Thyroid gland (tissue), 4 donors: ENCODE results near the gene PRKCD. TPM values are rescaled to one million over a fixed set of nuclear protein-coding genes. Genes with fewer than 3 reads are reported as not detected.

Source experiments
- DNase-seq, 2 donors: peaks; one replicate each; pipeline ENCODE4 v3.0.0-alpha.2; 2019
- H3K27ac ChIP-seq, 3 donors: fragments of 200-600 bp; sonication (generic); 1 replicate in 2 of 3; 2 replicates in 1 of 3; pipeline ENCODE4 v1.5.1; 2016 to 2019; ENCODE audit warnings: mild to moderate bottlenecking in 1 of 3, moderate library complexity in 1 of 3
- H3K27me3 ChIP-seq: fragments of 200-600 bp; sonication (generic); one replicate; pipeline ENCODE4 v1.5.1; 2019
- H3K36me3 ChIP-seq, 2 donors: fragments of 200-600 bp; sonication (generic); one replicate each; pipeline ENCODE4 v1.5.1; 2016 to 2019
- H3K4me1 ChIP-seq, 2 donors: fragments of 200-600 bp; sonication (generic); one replicate each; pipeline ENCODE4 v1.5.1; 2017 to 2019
- H3K4me3 ChIP-seq, 3 donors: fragments of 200-600 bp; sonication (generic); replicated peaks in 1 of 3; 1 replicate in 2 of 3; 2 replicates in 1 of 3; pipeline ENCODE4 v1.5.1; 2016; ENCODE audit warnings: mild to moderate bottlenecking in 1 of 3
- H3K9me3 ChIP-seq: fragments of 200-600 bp; sonication (generic); one replicate; pipeline ENCODE4 v1.5.1; 2017
- POLR2A ChIP-seq, 2 donors: fragments of 450-650 bp; IDR thresholded peaks; one replicate each; pipeline ENCODE4 v1.6.1; 2017; ENCODE audit warnings: antibody characterized with exemption in 2 of 2, mild to moderate bottlenecking in 2 of 2, moderate library complexity in 1 of 2
- WGBS, 2 donors: methylation state at CpG; one replicate each; pipeline ENCODE4 v1.1.5; 2017; 5-methylcytosine and 5-hydroxymethylcytosine counted together
- intact Hi-C: fragments of 100-400 bp; cut with DNase I; formaldehyde crosslinking; loops from one replicate; pipeline ENCODE4 v1.15.1; 2023
- total RNA-seq, 4 donors: library from RNA; depleted of rRNA; stranded (reverse); fragments of >200 nt; gene quantifications; one replicate each; pipeline ENCODE4 v1.2.3, GENCODE V29; 2016
- TF ChIP-seq, protein P1 (sequence below), 6 experiments: fragments of 200-600 bp in 3 of 6; fragments of 450-650 bp in 3 of 6; sonication (generic) in 3 of 6; IDR thresholded peaks; one replicate each; pipeline ENCODE4 v1.5.1; 2016 to 2019; ENCODE audit warnings: antibody characterized with exemption in 6 of 6, mild to moderate bottlenecking in 2 of 6, inconsistent platforms in 1 of 6, moderate library complexity in 1 of 6

PRKCD gene
- total RNA-seq, 4 donors from 2014 or later, result 32.0 to 154 (median 71.4) TPM

DNA sequence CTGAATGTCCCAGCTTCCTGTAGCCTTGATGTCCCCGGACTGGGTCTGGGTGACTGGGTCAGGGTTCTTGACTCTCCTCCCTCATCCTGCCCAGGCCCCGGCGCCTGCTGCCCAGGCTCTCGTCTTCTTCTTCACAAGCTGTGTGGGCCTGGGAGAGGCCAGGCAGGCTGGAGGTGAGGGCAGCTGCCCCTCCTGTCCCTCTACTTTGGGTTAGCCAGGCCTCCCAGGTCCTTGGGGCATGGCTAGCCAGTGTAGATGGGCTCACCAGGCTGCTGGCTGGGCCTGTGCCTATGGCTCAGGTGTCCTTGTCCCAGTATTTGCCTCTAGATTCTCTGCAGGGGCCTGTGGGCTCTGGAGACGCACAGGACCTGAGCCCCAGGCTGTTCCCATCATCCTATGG is 63.0 kb downstream of the PRKCD start:
- 70 to 89% methylated on average over 5 of the region's 5 CpGs for WGBS, 2 donors
- TF ChIP-seq POLR2A (IDR thresholded peaks at IDR 0.05), result no peak
- TF ChIP-seq, protein P1, sequence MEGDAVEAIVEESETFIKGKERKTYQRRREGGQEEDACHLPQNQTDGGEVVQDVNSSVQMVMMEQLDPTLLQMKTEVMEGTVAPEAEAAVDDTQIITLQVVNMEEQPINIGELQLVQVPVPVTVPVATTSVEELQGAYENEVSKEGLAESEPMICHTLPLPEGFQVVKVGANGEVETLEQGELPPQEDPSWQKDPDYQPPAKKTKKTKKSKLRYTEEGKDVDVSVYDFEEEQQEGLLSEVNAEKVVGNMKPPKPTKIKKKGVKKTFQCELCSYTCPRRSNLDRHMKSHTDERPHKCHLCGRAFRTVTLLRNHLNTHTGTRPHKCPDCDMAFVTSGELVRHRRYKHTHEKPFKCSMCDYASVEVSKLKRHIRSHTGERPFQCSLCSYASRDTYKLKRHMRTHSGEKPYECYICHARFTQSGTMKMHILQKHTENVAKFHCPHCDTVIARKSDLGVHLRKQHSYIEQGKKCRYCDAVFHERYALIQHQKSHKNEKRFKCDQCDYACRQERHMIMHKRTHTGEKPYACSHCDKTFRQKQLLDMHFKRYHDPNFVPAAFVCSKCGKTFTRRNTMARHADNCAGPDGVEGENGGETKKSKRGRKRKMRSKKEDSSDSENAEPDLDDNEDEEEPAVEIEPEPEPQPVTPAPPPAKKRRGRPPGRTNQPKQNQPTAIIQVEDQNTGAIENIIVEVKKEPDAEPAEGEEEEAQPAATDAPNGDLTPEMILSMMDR (IDR thresholded peaks at IDR 0.05), result no peak
- Histone ChIP-seq H3K4me1 (no peaks in the 10 kb centered on the region), H3K4me3 (no peak overlapping the region), H3K27ac (peak overlapping the region in 1 of 3 donors; percentile 7), H3K9me3 (no peaks in the 10 kb centered on the region), H3K36me3 (peaks cover 58 to 63% of the 10 kb centered on the region in 2 donors), H3K27me3 (no peaks in the 10 kb centered on the region)
- DNase-seq, result no peak
- intact Hi-C loops, result no loop called here

DNA sequence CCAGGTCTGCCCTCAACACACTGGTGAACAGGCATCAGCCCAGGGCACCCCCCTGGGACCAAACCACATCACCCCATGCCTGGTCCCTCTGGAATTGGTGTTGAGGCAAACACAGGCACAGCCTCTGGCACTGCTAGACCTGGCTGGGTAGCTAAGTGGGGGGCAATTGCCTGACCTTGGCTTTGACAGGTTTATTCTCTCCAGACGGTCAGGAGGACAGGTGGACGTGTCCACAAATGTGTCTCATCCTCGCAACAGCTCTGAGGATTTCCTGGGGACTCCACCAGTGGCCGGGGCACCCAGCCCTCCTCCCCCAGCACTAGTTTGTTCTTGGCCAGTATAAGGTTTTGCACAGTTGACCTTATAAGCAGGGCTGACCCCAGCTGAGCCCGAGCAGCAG is 63.5 kb downstream of the PRKCD start:
- Histone ChIP-seq H3K9me3 (no peaks in the 10 kb centered on the region), H3K27ac (peak overlapping the region in 1 of 3 donors; percentile 7), H3K36me3 (peaks cover 63 to 68% of the 10 kb centered on the region in 2 donors), H3K27me3 (no peaks in the 10 kb centered on the region), H3K4me1 (no peaks in the 10 kb centered on the region), H3K4me3 (no peak overlapping the region)
- intact Hi-C loops, result no loop called here
- no peak for DNase-seq
- no peak for TF ChIP-seq POLR2A (IDR thresholded peaks at IDR 0.05)
- TF ChIP-seq, protein P1 (IDR thresholded peaks at IDR 0.05), result no peak
- WGBS, 2 donors, result 87 to 98% methylated on average over 4 of the region's 5 CpGs

DNA sequence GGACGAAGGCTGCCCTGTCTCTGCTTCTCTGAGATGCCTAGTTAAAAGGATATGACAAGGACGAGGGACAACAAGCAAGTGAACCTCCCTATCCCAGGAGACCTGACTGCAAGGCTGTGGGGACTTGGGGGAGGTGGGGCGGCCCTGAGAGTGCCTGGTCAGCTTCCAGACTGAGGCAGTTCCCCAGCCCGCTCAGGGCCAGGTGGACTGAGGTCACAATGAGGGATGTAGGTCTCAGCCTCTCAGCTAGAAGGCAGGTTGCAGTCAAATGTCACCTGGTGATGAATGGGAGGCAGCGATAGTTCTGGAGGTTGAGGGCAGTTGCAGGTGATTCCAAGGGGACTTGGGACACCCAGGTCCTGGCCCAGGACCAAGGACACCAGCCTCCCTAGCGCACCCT is 64.2 kb downstream of the PRKCD start:
- Histone ChIP-seq H3K36me3 (peaks cover 70 to 75% of the 10 kb centered on the region in 2 donors), H3K27ac (no peak overlapping the region), H3K4me3 (no peak overlapping the region), H3K27me3 (no peaks in the 10 kb centered on the region), H3K9me3 (no peaks in the 10 kb centered on the region), H3K4me1 (no peaks in the 10 kb centered on the region)
- TF ChIP-seq POLR2A (IDR thresholded peaks at IDR 0.05), result no peak
- TF ChIP-seq, protein P1 (IDR thresholded peaks at IDR 0.05), result no peak
- intact Hi-C loops, result no loop called here
- WGBS, 2 donors, result 92% methylated on average over 6 of the region's 6 CpGs
- DNase-seq, result no peak

DNA sequence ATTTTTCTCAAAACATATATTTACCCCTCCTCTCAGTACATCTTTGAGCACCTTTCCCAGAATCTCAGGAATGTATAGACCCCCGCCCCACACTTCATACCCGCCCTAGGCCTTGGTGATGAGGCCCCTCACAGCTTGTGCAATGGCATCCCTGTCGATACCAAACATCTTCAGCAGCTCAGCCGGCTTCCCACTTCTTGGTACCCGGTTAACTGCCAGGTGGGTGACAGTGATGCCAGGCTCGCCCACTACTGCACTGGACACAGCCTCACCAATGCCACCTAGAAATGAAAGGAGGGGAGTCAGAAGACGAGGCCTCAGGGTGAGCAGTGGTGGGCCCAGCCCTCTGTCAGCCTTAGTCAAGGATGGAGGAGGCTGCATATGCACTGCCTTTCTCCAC is 64.6 kb downstream of the PRKCD start:
- no peak overlapping the region for H3K27ac ChIP-seq
- no peaks in the 10 kb centered on the region for H3K4me1 ChIP-seq
- 93 to 95% methylated on average over 7 of the region's 7 CpGs for WGBS, 2 donors
- H3K36me3 ChIP-seq, result peaks cover 75 to 80% of the 10 kb centered on the region in 2 donors
- H3K27me3 ChIP-seq, result no peaks in the 10 kb centered on the region
- DNase-seq, result no peak
- intact Hi-C loops, result no loop called here
- no peak for TF ChIP-seq POLR2A (IDR thresholded peaks at IDR 0.05)
- TF ChIP-seq, protein P1 (IDR thresholded peaks at IDR 0.05), result no peak
- no peak overlapping the region for H3K4me3 ChIP-seq
- no peaks in the 10 kb centered on the region for H3K9me3 ChIP-seq

DNA sequence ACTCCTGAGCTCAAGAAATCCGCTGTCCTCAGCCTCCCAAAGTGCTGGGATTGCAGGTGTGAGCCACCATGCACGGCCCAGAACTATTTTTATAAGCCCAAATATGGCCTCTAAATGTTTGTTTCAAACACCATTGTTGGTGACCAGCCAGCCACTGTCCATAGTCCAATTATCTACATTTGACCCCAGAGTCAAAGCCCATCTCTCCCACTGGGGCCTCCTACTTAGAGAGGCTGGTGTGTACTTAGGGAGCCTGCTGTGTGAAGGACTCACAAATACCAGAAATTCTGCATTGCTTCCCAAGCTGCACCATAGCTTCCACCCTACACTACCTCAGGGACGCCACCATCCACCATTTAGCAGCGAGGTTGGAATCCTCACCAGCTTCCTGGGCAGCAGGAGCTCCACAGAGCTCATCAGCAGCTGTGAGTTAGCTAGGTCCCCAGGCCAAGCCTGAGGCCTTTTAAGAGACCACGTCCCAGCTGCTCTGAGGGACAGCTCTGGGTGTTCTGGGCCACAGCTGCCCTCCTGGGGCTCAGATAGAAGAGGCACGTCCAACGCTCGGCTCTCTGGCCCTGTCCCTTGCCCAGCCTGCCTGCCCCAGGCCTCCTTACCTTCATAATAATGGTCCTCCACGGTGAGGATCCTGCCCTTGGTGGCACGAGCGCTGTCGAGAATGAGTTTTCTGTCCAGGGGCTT is 65.3 kb downstream of the PRKCD start:
- intact Hi-C loops, result no loop called here
- no peak overlapping the region for H3K27ac ChIP-seq

More for the DNA sequence above, 65.3 kb downstream of the PRKCD start:
- Histone ChIP-seq H3K9me3 (no peaks in the 10 kb centered on the region), H3K27me3 (no peaks in the 10 kb centered on the region), H3K4me1 (no peaks in the 10 kb centered on the region), H3K4me3 (no peak overlapping the region), H3K36me3 (peaks cover 81 to 86% of the 10 kb centered on the region in 2 donors)
- DNase-seq, result no peak
- TF ChIP-seq, protein P1 (IDR thresholded peaks at IDR 0.05), result no peak
- TF ChIP-seq POLR2A (IDR thresholded peaks at IDR 0.05), result no peak
- 86 to 87% methylated on average over 11 of the region's 12 CpGs for WGBS, 2 donors
